Measurements from ENCODE around the gene KCNB1.

KCNB1 gene

DNA sequence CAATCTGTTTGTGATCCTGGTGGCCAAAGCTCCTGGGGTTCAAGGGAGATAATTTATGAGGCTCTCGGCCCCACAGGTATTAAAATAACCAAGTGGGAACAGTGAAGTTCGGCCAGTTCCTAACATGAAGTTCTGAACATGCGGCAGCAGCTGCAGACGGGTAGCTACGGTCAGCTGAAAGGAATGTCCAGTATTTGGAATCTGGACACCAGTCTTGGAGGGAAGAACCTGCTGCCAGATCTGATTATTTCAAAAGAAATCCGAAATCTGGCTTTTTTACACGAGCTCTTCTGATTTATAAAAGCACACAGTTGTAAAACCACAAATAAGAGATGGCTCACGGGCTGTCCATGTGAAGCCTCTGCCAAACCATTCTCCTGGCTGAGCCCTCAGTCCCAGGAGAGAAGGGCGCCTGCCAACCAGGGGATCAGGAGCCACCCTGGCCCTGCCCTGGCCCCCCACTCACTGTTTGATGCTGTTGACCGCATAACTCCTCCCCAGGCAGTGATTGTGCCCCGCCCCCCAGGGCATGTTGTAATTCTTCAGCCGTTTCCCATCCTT lies 28.2 kb upstream of the KCNB1 start:
- Histone ChIP-seq H3K27me3 (ENCODE audit: insufficient read depth, poor library complexity, severe bottlenecking) (peaks cover 15% of the 10 kb centered on the region), H3K4me3 (replicated peaks; ENCODE audit: insufficient read depth, low read length) (no peak overlapping the region), H3K27ac (replicated peaks) (no peak overlapping the region)
- TF ChIP-seq REST (IDR thresholded peaks at IDR 0.05; ENCODE audit: insufficient replicate concordance, low read depth): no peak
- TF ChIP-seq CTCF (IDR thresholded peaks at IDR 0.05; ENCODE audit: insufficient read depth, low read length): no peak
- TF ChIP-seq GABPA (IDR thresholded peaks at IDR 0.05; ENCODE audit: low read depth): no peak
- TF ChIP-seq SPI1 (IDR thresholded peaks at IDR 0.05; ENCODE audit: borderline replicate concordance, low read depth): no peak
- no peak for TF ChIP-seq POLR2AphosphoS5 (IDR thresholded peaks at IDR 0.05; ENCODE audit: low read depth)
- no peak for DNase-seq (ENCODE audit: low read depth in 1 of 2, low spot score in 1 of 2)

DNA sequence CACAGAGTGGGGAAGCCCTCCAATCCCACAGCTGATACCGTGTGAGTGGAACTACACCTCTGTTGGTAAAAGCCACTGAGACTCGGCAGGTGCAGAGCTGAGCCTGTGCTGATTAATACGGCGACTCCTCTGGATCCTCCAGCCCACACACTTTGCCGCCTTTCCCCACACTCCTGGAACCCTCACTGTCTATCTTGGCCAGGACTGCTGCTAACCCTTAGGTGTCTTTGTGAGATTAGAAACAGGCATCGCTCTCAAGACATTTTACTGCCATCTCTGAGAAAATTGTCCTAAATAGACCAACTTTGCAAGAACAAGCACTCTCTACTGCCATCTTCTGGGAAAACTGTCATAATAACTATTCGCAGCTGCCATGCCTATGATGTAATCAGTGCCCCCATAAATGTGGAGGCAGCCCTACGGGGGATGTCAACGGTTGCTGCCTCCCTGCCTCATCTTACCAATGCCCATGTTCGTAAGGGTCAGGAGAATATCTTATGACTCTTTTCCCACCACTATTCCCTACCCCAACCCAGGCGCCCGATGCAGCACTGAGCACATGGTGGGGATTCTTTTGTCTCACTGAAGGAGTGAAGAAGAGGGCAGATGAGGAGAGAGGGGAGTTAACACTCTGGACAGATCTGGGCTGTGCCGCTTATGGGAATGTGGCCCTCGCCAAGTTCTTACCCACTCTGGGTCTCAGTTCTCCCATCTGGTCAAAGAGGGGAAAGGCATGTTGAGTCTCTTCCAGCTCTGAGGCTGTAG lies 26.1 kb upstream of the KCNB1 start:
- TF ChIP-seq SPI1 (IDR thresholded peaks at IDR 0.05; ENCODE audit: borderline replicate concordance, low read depth): no peak
- TF ChIP-seq GABPA (IDR thresholded peaks at IDR 0.05; ENCODE audit: low read depth): no peak
- TF ChIP-seq REST (IDR thresholded peaks at IDR 0.05; ENCODE audit: insufficient replicate concordance, low read depth): no peak
- no peak for TF ChIP-seq CTCF (IDR thresholded peaks at IDR 0.05; ENCODE audit: insufficient read depth, low read length)
- TF ChIP-seq POLR2AphosphoS5 (IDR thresholded peaks at IDR 0.05; ENCODE audit: low read depth): no peak
- no peak overlapping the region for H3K4me3 ChIP-seq (replicated peaks; ENCODE audit: insufficient read depth, low read length)
- peaks cover 10% of the 10 kb centered on the region for H3K27me3 ChIP-seq (ENCODE audit: insufficient read depth, poor library complexity, severe bottlenecking)
- DNase-seq (ENCODE audit: low read depth in 1 of 2, low spot score in 1 of 2): peak in 1 of 2 experiments; percentile 13
- H3K27ac ChIP-seq (replicated peaks): no peak overlapping the region

GRCh38 chr20:49507741-49508434 lies 25.4 kb upstream of the KCNB1 start:
- Histone ChIP-seq H3K27me3 (ENCODE audit: insufficient read depth, poor library complexity, severe bottlenecking) (peaks cover 10% of the 10 kb centered on the region), H3K4me3 (replicated peaks; ENCODE audit: insufficient read depth, low read length) (no peak overlapping the region), H3K27ac (replicated peaks) (no peak overlapping the region)
- TF ChIP-seq SPI1 (IDR thresholded peaks at IDR 0.05; ENCODE audit: borderline replicate concordance, low read depth): no peak
- no peak for TF ChIP-seq GABPA (IDR thresholded peaks at IDR 0.05; ENCODE audit: low read depth)
- TF ChIP-seq CTCF (IDR thresholded peaks at IDR 0.05; ENCODE audit: insufficient read depth, low read length): no peak
- no peak for TF ChIP-seq REST (IDR thresholded peaks at IDR 0.05; ENCODE audit: insufficient replicate concordance, low read depth)
- TF ChIP-seq POLR2AphosphoS5 (IDR thresholded peaks at IDR 0.05; ENCODE audit: low read depth): no peak
- DNase-seq (ENCODE audit: low read depth in 1 of 2, low spot score in 1 of 2): no peak

Measured in HL-60 (cell line).